Type B pancreatic cell (in vitro differentiated cells): ENCODE measurements around the gene SLC40A1. TPM values are rescaled to one million over a fixed set of nuclear protein-coding genes. Genes with fewer than 3 reads are reported as not detected.
"Not testable (repeated sequence)": the region's sequence is repeated elsewhere in the genome, so short reads cannot be mapped to it uniquely, and the experiment has no call there.

Source experiments
- DNase-seq: peaks from one replicate; pipeline ENCODE4 v3.0.0; 2021; ENCODE audit warnings: mixed read lengths; ENCODE audit not compliant: unreplicated experiment; ENCODE audit errors: extremely low spot score
- H3K27ac Mint-ChIP-seq: 2 replicates; pipeline ENCODE4 v1.8.0; 2021; ENCODE audit warnings: mild to moderate bottlenecking, mixed read lengths
- H3K27me3 Mint-ChIP-seq: 2 replicates; pipeline ENCODE4 v1.8.0; 2021; ENCODE audit warnings: mixed read lengths
- H3K36me3 Mint-ChIP-seq: 2 replicates; pipeline ENCODE4 v1.8.0; 2021; ENCODE audit warnings: mixed read lengths
- H3K4me1 Mint-ChIP-seq: one replicate; pipeline ENCODE4 v1.8.0; 2021; ENCODE audit warnings: mixed read lengths; ENCODE audit not compliant: unreplicated experiment
- H3K4me3 Mint-ChIP-seq: 2 replicates; pipeline ENCODE4 v1.8.0; 2021; ENCODE audit warnings: mild to moderate bottlenecking, mixed read lengths
- H3K9me3 Mint-ChIP-seq: 2 replicates; pipeline ENCODE4 v1.8.0; 2021; ENCODE audit warnings: mixed read lengths
- total RNA-seq: library from RNA; stranded (reverse); gene quantifications from 2 replicates; pipeline ENCODE4 v1.2.1, GENCODE V29; 2021; ENCODE audit warnings: low replicate concordance
- TF ChIP-seq, protein P1 (sequence below): fragments of 200-600 bp; sonication (generic); conservative IDR thresholded peaks from 2 replicates; pipeline ENCODE4 v1.5.0; 2021; ENCODE audit warnings: antibody characterized with exemption, mild to moderate bottlenecking

Gene SLC40A1
- total RNA-seq, 1 donor from 2014 or later, result 23.0 TPM

DNA sequence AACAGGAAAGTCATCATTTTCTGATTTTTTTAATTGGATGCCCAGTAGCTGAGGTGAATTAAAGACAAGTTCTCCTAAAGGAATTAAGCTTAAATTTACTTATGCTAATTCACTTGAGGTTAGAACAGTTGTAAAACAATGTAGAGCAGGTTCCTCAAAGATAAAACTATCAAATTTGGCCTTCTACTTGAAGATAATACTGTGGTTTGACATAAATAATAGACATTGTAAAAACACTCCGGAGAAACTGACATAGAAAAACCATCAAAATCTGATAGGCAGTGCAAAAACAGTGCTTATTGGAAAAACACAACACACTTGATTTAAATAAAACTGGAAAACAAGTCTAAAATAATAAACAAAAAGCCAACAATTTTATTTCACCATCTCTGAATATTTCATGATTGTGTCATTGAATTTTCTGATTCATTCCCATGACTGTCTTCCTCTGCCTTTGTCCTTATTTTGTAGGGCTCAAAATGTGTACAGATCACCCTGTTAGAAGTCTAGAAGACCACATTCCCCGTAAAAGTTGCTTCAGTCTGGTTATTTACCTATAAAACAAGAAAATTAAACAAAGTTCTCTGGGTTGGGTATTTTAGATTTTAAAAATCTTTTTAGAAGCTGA, 28.3 kb upstream of the SLC40A1 start:
- no peak overlapping the region for H3K4me3 Mint-ChIP-seq
- DNase-seq, result no peak
- H3K27ac Mint-ChIP-seq, result no peak overlapping the region
- H3K4me1 Mint-ChIP-seq, result peaks cover 9% of the 10 kb centered on the region
- H3K27me3 Mint-ChIP-seq, result no peaks in the 10 kb centered on the region
- no peaks in the 10 kb centered on the region for H3K9me3 Mint-ChIP-seq
- H3K36me3 Mint-ChIP-seq, result no peaks in the 10 kb centered on the region
- TF ChIP-seq, protein P1, sequence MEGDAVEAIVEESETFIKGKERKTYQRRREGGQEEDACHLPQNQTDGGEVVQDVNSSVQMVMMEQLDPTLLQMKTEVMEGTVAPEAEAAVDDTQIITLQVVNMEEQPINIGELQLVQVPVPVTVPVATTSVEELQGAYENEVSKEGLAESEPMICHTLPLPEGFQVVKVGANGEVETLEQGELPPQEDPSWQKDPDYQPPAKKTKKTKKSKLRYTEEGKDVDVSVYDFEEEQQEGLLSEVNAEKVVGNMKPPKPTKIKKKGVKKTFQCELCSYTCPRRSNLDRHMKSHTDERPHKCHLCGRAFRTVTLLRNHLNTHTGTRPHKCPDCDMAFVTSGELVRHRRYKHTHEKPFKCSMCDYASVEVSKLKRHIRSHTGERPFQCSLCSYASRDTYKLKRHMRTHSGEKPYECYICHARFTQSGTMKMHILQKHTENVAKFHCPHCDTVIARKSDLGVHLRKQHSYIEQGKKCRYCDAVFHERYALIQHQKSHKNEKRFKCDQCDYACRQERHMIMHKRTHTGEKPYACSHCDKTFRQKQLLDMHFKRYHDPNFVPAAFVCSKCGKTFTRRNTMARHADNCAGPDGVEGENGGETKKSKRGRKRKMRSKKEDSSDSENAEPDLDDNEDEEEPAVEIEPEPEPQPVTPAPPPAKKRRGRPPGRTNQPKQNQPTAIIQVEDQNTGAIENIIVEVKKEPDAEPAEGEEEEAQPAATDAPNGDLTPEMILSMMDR, result no peak

DNA sequence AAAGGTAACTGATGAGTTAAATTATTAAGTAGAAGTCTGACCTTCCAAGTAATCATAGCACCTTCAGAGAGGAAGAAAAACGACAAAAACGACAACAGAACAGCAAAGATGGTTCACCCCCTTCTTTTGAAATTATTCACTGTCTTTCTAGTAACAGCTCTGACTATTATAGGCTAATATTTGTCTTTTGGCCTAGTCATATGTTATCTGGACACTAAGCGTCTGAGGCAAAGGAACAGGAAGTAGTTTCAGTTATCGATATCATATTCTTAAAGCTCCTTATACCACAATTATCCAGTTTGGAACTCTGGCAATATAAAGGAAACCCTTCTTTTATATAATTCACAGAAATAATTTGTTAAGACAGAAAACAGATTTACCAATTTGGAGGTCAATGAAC, 27.6 kb upstream of the SLC40A1 start:
- TF ChIP-seq, protein P1, result no peak
- Mint-ChIP-seq H3K36me3 (no peaks in the 10 kb centered on the region), H3K4me1 (peaks cover 7% of the 10 kb centered on the region), H3K4me3 (no peak overlapping the region), H3K27ac (no peak overlapping the region), H3K9me3 (no peaks in the 10 kb centered on the region), H3K27me3 (no peaks in the 10 kb centered on the region)
- no peak for DNase-seq

GRCh38 chr2:189602233-189602632, 21.6 kb upstream of the SLC40A1 start:
- TF ChIP-seq, protein P1, result no peak
- Mint-ChIP-seq H3K27ac (no peak overlapping the region), H3K9me3 (no peaks in the 10 kb centered on the region), H3K4me1 (no peaks in the 10 kb centered on the region), H3K27me3 (no peaks in the 10 kb centered on the region), H3K36me3 (no peaks in the 10 kb centered on the region), H3K4me3 (no peak overlapping the region)
- no peak for DNase-seq

- H3K27me3 Mint-ChIP-seq, DNase-seq, H3K27ac Mint-ChIP-seq, H3K4me3 Mint-ChIP-seq, H3K9me3 Mint-ChIP-seq, H3K36me3 Mint-ChIP-seq, H3K4me1 Mint-ChIP-seq: not testable (repeated sequence)
Measured at GRCh38 chr2:189601652-189602051, 21.1 kb upstream of the SLC40A1 start.

DNA sequence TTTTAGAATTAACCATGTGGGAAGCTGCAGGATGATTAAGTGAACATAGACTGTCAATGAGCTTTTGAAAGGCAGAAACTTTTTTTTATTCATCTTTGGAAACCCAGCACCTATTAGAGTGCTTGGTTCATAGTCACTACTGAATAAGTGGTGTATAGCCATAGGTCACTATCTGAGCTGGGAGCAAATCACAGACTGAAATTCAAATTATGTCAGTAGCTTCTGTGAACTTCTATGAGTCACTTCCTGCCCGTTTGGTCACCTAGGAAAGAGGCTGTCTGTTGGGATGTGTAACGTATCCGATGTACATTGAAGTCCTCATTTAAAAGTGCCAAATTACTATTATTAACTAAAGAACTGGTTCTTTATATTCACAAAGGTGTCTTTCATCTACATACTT, 20.5 kb upstream of the SLC40A1 start:
- no peak overlapping the region for H3K27ac Mint-ChIP-seq
- no peaks in the 10 kb centered on the region for H3K9me3 Mint-ChIP-seq
- no peak overlapping the region for H3K4me3 Mint-ChIP-seq

GRCh38 chr2:189599245-189599644, 18.7 kb upstream of the SLC40A1 start:
- Mint-ChIP-seq H3K36me3 (no peaks in the 10 kb centered on the region), H3K4me1 (no peaks in the 10 kb centered on the region), H3K27ac (no peak overlapping the region), H3K4me3 (no peak overlapping the region), H3K27me3 (no peaks in the 10 kb centered on the region), H3K9me3 (no peaks in the 10 kb centered on the region)
- TF ChIP-seq, protein P1, result no peak
- no peak for DNase-seq

More for the DNA sequence above, 20.5 kb upstream of the SLC40A1 start:
- no peaks in the 10 kb centered on the region for H3K27me3 Mint-ChIP-seq
- no peak for DNase-seq
- TF ChIP-seq, protein P1, result no peak
- no peaks in the 10 kb centered on the region for H3K4me1 Mint-ChIP-seq
- no peaks in the 10 kb centered on the region for H3K36me3 Mint-ChIP-seq
